ENCODE results near the gene S100A2.
"Not testable (repeated sequence)": the region's sequence is repeated elsewhere in the genome, so short reads cannot be mapped to it uniquely, and the experiment has no call there.

Gene S100A2

DNA sequence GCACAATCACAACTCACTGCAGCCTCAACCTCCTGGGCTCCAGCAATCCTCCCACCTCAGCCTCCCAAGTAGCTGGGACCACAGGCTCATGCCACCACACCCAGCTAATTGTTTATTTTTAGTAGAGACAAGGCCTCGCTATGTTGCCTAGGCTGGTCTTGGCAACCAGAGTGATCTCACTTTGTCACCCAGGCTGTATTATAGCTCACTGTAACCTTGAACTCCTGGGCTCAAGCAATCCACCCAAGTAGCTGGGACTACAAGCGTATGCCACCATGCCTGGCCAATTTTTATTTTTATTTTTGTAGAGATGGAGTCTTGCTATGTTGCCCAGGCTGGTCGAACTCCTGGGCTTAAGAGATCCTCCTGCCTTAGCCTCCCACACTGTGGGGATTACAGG is 3.6 kb downstream of the S100A2 start:
- DNase-seq: not testable (repeated sequence)

DNA sequence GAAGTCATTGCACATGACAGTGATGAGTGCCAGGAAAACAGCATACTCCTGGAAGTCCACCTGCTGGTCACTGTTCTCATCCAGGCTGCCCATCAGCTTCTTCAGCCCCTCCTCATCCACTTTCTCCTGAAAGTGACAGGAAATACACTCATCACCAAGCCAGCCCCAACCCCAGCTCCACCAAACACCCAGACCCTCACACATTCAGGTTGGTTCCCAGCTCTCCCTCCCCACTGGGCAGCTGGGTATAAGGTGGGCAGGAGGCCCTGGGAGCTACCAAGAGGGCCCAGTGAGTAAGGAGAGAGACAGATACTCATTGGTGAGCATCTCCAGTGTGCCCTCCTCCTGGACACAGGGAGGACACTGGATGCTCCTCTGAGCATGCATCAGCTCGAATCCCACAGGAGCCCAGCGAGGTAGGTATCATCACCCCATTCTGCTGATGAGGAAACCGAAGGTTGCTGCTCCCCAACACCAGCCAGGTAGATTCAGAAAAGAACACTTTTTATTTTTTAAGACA is 4.1 kb downstream of the S100A2 start:
- no peak for DNase-seq

- DNase-seq: no peak
Measured at GRCh38 chr1:153560771-153561465, 4.7 kb downstream of the S100A2 start.

DNA sequence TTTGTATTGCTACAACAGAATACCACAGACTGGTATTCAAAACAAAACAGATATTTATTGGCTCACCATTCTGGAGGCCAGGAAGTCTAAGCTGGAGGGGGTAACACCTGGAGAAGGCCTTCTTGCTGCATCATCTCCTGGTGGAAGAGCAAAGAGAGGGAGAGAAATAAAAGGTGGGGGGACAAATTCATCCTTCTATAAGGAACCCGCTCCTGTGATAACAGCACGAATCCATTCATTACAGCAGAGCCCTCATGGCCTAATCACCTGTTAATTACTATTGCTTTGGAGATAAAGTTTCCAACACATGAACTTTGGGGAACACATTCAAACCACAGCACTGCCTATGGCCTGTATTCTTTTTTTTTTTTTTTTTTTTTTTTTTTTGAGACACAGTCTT is 5.4 kb downstream of the S100A2 start:
- no peak for DNase-seq

GRCh38 chr1:153557877-153558276 is 7.8 kb downstream of the S100A2 start:
- DNase-seq: no peak

- no peak for DNase-seq
Measured at GRCh38 chr1:153556348-153556747, 9.3 kb downstream of the S100A2 start.

DNA sequence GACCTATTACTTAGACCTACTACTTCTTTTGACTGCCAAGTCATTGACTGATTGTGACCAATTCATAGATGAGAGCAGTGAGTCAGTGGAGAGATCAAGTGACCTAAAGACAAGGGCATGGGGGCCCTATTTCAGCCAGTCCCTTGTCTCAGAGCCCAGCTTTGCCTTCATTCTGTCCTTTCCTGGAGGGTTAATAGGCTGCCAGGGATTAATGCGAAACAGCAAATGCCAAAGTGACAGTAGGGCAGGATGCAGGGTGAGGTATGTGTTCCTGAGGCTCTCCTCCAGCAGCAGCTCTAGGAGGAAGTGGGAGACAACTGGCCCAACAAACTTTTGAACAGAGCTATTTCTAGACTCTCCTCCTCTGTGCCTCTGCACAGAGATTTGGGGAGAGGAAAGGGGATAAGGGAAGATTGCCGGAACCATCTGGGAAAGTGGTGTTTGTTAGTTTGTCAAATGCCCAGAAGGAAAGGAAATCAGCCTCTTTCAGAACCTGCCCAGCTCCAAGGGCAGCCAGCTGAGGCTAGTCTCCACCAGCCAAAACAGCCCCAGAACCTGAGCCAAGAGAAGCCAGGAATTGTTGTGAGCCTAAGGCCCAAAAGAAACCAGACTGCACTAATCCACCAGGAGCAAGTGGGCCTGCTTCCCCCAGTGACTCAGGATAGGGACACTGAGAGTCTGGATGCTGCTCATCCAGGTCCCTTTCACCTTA is 11.7 kb downstream of the S100A2 start:
- no peak for DNase-seq

DNA sequence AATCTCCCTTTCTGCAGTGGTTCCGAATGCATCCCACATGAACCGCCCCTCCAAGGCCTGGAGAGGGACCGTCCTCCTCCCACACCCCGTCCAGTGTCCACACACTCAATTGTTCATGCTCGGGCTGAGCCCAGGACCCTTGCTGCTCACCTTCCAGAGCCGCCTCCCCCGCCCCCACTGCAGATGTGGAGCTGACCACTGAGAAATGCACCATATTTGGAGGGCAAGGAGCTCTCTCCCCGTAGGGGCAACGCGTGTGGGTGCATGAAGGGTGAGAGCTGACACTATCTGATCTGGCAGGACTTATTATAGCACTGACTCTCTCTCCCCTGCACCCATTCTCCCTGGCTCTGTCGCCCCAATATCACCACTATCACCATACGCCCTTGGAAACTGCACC is 12.5 kb downstream of the S100A2 start:
- DNase-seq: peak; percentile 31

GRCh38 chr1:153552335-153552734 is 13.3 kb downstream of the S100A2 start:
- peak; percentile 27 for DNase-seq

DNA sequence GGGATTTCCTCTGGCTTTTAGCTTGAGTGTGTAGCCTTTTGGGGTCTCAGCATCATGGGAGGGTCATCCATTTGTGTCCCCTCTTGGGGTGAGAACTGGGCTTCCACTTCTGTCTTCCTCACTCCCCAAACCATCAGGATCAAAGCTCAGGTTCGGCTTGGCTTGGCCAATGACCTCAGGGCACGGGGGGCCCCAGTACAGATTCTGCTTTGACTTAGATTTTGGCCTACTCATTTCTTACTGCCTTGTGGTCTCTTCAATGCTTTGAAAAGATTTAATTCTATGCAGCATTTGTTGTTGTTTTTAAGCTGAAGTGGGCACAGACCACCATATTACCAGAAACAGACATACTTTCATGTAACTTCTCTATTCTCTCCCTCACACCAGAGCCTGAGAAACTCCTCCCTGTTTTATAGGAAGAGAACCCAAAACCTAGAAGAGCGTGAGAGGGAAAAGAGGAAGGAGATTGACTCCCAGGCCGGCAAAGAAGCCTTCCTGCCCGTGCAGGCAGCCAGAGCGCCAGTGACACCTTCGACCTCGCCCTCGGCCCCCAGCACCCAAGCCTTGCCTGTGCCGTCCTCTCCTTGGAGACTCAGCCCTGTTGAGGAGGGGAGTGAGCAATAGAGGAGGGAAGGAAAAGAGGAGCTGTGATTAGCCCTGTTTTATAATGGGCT is 14.7 kb downstream of the S100A2 start:
- no peak for DNase-seq

GRCh38 chr1:153550398-153550758 is 15.3 kb downstream of the S100A2 start:
- no peak for DNase-seq

DNA sequence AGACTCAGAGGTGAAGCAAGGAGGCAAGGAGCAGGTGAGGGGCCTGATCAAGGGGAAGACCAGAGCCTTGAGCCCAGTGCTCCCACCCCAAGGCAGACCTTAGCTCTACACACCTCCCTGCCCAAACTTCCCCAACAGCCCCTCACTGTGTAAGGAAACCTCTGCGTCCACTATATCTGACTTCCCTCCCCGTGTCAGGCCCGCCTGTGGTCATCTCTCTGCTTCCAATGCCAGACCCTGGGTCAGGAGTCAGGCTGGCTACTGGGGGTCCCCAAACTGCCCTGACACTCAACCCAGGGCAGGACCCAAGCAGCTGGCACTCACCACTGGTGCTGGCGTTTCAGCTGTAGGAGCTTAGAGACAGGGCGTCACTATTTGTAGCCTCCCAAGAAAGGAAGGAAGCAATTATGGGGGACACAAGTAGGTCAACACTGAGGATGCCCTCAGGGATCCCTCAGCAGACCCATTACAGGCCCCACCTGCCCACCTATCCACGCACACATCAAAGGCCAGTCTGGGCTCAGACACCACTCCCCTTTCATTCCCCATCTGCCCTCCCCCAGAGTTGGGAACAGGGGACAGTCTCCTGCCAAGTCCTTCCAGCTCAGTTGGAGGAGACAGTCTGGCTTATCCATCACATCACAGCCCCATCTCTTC is 15.8 kb downstream of the S100A2 start:
- no peak for DNase-seq

GRCh38 chr1:153548722-153549688 is 16.6 kb downstream of the S100A2 start, which contains the start of gene S100A3:
Gene S100A3, minus strand, starts transcription at chr1:153549258. Its CDS starts 773 bp downstream, at chr1:153548485.
- DNase-seq: no peak

DNA sequence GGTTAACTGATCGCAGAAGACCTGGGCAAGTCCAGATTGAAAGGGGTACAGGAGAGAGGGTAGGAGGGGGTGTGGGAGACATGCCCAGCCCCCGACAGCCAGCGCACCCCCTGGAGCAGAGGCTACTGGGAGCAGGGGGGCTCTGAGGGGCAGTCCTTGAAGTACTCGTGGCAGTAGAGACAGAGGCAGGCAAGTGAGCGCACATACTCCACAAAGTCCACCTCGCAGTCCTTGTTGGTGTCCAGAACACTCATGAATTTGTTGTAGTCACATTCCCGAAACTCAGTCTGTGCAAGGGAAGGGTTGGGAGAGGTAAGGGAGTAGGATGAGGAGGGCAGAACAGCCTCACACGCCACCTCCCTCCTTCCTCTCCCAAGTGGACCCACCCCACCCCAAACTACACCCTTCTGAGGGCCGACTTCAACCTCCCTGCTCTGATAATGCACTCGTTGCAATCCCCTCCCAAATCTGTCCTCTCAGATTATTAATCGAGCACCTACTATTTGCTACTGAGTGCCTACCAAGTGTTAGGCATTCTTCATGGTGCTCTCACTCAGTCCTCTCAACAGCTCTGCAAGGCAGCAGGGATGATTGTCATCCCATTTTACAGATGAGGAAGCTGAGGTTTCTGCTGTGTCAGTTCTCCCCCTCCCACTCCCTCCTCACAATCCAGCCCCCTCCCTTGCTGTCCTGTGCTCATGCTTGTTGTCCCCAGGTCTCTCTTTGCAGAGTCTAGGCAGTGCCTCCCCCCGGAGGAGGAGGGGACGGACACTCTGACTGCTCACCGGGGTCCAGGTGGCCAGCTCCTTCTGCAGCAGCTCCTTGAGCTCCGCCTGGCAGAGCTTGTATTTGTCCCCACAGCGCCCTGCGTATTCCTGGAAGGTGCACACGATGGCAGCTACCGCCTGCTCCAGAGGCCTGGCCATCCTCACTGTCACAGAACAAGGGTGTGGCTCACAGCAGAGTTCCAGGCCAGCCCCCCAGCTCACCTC is 17.8 kb downstream of the S100A2 start:
- peak; percentile 42 for DNase-seq

GRCh38 chr1:153546796-153547559 is 18.7 kb downstream of the S100A2 start:
- no peak for DNase-seq

DNA sequence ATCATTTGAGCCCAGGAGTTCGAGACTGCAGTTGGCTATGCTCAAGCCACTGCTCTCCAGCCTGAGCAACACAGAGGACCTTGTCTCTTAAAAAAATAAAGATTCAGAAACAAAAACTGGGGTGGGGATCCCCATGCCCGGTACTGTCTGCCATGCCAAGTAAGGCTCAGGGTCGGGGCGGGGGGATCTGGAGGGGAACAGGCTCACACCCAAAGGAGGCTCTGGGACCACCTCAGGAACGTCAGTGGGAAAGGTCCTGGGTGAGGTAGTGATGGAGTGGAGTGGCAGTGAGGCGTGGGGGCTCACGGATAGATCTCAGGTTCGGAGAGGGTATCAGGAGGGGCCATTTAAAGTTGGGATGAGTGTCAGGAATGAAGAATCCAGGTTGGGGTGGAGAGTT is 19.3 kb downstream of the S100A2 start:
- no peak for DNase-seq

GRCh38 chr1:153545067-153546055 is 20.3 kb downstream of the S100A2 start, which contains the start of gene S100A4:
Gene S100A4, minus strand, starts transcription at chr1:153545806. Its CDS starts 1,012 bp downstream, at chr1:153544794.
- DNase-seq: peak; percentile 96

DNA sequence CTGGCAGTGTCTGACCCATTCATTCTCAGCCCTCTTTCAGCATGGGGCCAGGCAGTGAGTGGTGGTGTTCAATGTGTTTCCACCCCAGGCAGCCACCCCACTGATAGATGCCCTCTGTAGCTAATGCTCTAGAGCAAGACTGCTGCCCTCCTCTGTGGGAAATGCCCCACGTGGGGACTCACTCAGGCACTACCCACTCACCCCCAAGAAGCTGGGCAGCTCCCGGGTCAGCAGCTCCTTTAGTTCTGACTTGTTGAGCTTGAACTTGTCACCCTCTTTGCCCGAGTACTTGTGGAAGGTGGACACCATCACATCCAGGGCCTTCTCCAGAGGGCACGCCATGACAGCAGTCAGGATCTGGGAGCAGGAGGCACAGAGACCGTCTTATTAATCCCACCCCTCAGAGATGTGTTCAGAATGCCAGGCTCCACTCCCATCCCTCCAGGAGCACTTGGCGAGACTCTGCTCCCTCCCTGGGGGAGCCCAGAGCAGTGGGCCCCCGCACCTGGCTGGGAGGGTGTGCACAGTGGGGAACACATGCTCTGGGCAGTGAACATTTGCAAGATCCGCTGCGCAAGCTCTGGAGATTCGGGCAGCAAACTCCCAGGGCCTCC is 21.1 kb downstream of the S100A2 start:
- no peak for DNase-seq
